Liver (tissue), 3 donors: ENCODE results near the gene SRP9.
"Not testable (repeated sequence)": the region's sequence is repeated elsewhere in the genome, so short reads cannot be mapped to it uniquely, and the experiment has no call there.

ENCODE experiments used
- CTCF ChIP-seq: fragments of 150-350 bp; IDR thresholded peaks from 2 replicates; pipeline ENCODE4 v1.5.1; 2017; ENCODE audit warnings: improper control_type of control experiment, low read depth, low read length; ENCODE audit not compliant: missing input control
- REST ChIP-seq: IDR thresholded peaks from 2 replicates; pipeline ENCODE4 v1.6.1; 2016; ENCODE audit warnings: antibody characterized with exemption, mild to moderate bottlenecking
- SP1 ChIP-seq: IDR thresholded peaks from 2 replicates; pipeline ENCODE4 v1.6.1; 2018; ENCODE audit warnings: antibody characterized with exemption, mild to moderate bottlenecking
- ZBTB33 ChIP-seq: IDR thresholded peaks from 2 replicates; pipeline ENCODE4 v1.6.1; 2016; ENCODE audit warnings: antibody characterized with exemption
- donor health status: healthy.
- donor health status: healthy.

- not testable (repeated sequence) for TF ChIP-seq CTCF, REST, ZBTB33, SP1
These were observed 29.1 kb downstream of the SRP9 start for GRCh38 chr1:225806736-225807135.
